IMR-90 (cell line): ENCODE measurements around the gene RBPJ.

ENCODE experiments used
- CEBPB ChIP-seq: IDR thresholded peaks from 2 replicates; pipeline ENCODE4 v1.6.1; 2012; ENCODE audit warnings: low read depth, low read length, improper control_type of control experiment
- FOS ChIP-seq: fragments of 150-350 bp; IDR thresholded peaks from 2 replicates; pipeline ENCODE4 v1.6.1; 2016; ENCODE audit warnings: low read depth, low read length
- POLR2A ChIP-seq: IDR thresholded peaks from 2 replicates; pipeline ENCODE4 v1.6.1; 2012; ENCODE audit warnings: mild to moderate bottlenecking, low read depth, low read length
- RAD21 ChIP-seq: IDR thresholded peaks from 2 replicates; pipeline ENCODE4 v1.6.1; 2012; ENCODE audit warnings: low read length, improper control_type of control experiment
- SMC3 ChIP-seq: fragments of 150-350 bp; IDR thresholded peaks from 2 replicates; pipeline ENCODE4 v1.6.1; 2016; ENCODE audit warnings: low read depth, mild to moderate bottlenecking, antibody characterized with exemption, low read length, moderate library complexity
- TF ChIP-seq, protein P1 (sequence below): conservative IDR thresholded peaks from 2 replicates; pipeline ENCODE4 v1.5.1; 2012; ENCODE audit warnings: mild to moderate bottlenecking, low read depth, low read length, improper control_type of control experiment
- TF ChIP-seq, protein P2 (sequence below): fragments of 150-350 bp; IDR thresholded peaks from 2 replicates; pipeline ENCODE4 v1.6.1; 2017; ENCODE audit warnings: mild to moderate bottlenecking, antibody characterized with exemption, low read length, low read depth

DNA sequence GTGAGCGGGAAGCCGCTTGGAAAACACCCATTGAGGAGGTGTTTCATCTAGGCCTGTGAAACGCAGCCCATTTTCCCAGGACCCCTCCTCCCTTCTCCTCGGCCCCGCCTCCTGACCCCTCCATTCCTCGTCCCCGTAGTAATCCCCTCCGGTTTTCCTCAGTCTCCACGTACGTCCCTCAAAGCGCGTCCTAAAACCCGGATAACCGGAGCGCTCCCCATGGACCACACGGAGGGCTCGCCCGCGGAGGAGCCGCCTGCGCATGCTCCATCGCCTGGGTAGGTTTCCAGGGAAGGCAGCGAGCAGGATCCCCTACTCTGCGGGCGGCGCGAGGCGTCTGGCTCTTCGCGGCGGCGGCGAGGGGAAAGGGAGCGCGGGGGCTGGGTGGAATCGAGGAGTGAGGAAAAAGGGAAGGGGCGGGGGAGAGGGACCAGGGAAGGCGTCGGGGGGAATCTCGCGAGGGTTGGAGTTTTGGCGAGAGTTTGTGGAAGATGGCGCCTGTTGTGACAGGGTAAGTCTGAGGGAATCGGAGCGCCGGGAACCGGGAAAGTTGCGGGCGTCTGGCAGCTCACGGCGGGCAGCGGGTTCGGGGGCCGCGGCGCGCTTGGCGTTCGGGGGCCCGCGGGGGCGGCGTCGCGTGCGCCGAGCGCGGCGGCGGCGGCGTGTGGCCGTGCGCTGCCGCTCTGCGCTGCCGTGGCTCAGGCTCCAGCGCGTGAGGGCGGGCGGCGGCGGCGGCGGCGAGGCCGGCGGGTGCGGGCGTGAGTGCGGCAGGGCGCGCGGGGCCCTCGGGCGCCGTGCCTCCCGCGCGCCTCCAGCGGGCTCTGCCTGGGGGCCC is at the start of gene RBPJ:
- TF ChIP-seq FOS (no peak), SMC3 (no peak; the same call in 1 of the 2 replicates), RAD21 (peak; percentile 28; the same call in 1 of the 2 replicates), POLR2A (peak; percentile 88), CEBPB (no peak)
- TF ChIP-seq, protein P1, sequence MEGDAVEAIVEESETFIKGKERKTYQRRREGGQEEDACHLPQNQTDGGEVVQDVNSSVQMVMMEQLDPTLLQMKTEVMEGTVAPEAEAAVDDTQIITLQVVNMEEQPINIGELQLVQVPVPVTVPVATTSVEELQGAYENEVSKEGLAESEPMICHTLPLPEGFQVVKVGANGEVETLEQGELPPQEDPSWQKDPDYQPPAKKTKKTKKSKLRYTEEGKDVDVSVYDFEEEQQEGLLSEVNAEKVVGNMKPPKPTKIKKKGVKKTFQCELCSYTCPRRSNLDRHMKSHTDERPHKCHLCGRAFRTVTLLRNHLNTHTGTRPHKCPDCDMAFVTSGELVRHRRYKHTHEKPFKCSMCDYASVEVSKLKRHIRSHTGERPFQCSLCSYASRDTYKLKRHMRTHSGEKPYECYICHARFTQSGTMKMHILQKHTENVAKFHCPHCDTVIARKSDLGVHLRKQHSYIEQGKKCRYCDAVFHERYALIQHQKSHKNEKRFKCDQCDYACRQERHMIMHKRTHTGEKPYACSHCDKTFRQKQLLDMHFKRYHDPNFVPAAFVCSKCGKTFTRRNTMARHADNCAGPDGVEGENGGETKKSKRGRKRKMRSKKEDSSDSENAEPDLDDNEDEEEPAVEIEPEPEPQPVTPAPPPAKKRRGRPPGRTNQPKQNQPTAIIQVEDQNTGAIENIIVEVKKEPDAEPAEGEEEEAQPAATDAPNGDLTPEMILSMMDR = no peak
- TF ChIP-seq, protein P2, sequence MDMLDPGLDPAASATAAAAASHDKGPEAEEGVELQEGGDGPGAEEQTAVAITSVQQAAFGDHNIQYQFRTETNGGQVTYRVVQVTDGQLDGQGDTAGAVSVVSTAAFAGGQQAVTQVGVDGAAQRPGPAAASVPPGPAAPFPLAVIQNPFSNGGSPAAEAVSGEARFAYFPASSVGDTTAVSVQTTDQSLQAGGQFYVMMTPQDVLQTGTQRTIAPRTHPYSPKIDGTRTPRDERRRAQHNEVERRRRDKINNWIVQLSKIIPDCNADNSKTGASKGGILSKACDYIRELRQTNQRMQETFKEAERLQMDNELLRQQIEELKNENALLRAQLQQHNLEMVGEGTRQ = no peak; the same call in 1 of the 2 replicates
